ENCODE data around the gene USP5.
"Not testable (repeated sequence)": the region's sequence is repeated elsewhere in the genome, so short reads cannot be mapped to it uniquely, and the experiment has no call there.

USP5 gene

GRCh38 chr12:6843118-6843902 is 8.6 kb upstream of the USP5 start:
- DNase-seq: no peak

DNA sequence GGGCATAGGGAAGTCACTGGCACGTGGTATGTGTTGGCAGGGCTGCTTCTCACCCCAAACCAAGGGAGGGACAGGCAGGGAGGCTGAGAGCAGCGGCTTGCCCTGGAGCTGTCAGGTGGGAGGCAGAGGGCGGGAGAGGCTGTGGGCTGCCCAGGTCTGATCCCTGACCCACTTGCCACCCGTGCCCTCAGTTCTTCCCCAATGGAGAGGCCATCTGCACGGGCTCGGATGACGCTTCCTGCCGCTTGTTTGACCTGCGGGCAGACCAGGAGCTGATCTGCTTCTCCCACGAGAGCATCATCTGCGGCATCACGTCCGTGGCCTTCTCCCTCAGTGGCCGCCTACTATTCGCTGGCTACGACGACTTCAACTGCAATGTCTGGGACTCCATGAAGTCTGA is 6.6 kb upstream of the USP5 start:
- no peak for DNase-seq

DNA sequence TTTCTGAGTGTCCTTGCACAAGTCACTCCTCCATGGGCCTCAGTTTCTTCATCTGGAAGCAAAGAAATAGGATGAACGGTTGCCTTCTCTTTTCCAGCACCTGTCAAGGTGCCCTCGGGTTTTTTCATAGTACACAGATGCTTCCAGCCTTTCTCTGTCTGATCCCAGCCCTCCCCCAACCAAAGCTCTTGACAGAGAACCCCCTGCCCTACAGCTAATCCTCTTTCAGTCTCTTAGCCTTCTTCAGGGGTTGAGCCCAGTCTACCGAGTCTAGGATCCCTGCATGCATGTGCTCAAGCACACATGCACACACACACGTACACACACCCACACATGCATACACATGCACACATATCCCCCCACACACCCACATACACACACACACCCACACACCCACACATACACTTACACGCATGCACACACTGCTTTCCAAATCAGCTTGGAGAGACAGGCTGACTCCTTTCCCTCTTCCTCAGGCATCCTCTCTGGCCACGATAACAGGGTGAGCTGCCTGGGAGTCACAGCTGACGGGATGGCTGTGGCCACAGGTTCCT is 5.6 kb upstream of the USP5 start:
- DNase-seq: no peak

- no peak for DNase-seq
Measured at GRCh38 chr12:6847676-6848075, 4.3 kb upstream of the USP5 start.

DNA sequence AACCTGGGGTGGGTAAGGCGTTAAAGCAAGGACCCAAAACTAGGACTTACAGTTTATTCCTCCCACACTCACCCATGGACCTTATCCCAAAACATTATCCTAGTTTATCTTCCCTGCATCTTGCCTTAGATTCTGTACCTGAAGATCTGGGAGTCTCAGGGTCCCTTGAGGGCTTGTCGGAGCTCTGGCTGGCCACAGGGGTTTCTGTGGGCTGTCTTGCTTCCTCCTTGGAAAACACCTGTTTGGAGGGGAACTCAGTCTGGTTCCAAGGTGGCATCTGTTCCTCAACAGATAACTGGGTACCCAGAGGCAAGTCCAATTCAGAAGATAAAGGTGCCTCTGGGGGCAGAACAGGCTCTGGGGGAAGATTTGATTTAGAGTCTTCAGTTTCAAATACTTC is 2.5 kb upstream of the USP5 start:
- DNase-seq: no peak

- no peak for DNase-seq
Measured at GRCh38 chr12:6849976-6850560, 1.9 kb upstream of the USP5 start.

DNA sequence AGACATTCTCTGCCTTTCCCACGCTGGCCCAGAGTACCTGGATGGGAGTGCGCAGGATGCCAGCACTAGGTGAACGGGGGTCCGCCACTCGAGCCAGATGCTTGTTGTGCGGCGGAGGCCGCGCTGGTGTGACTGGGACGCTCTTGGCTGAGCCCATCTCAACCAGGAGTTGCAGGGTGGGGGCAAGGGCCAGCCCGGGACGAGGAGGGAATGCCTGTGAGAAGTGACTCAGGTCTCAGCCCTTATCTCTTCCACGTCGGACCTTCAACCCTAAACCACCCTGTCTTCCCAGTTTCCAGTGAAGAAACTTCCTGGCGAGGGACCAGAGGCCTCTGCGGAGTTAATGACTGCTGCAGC is 1.2 kb upstream of the USP5 start:
- no peak for DNase-seq

GRCh38 chr12:6851153-6851920 is 613 bp upstream of the USP5 start, which contains the start of gene CDCA3:
Gene CDCA3 (minus strand): TSS chr12:6851286. CDS start chr12:6850952, 334 bp downstream.
- peak; percentile 98 for DNase-seq

- DNase-seq: peak; percentile 27
Measured at GRCh38 chr12:6852651-6853354, 853 bp downstream of the USP5 start.

- no peak for DNase-seq
Measured at GRCh38 chr12:6853626-6854025, 1.7 kb downstream of the USP5 start.

GRCh38 chr12:6854036-6854435 is 2.1 kb downstream of the USP5 start:
- DNase-seq: no peak

GRCh38 chr12:6855322-6855721 is 3.4 kb downstream of the USP5 start:
- no peak for DNase-seq

GRCh38 chr12:6858799-6859198 is 6.8 kb downstream of the USP5 start:
- DNase-seq: no peak

DNA sequence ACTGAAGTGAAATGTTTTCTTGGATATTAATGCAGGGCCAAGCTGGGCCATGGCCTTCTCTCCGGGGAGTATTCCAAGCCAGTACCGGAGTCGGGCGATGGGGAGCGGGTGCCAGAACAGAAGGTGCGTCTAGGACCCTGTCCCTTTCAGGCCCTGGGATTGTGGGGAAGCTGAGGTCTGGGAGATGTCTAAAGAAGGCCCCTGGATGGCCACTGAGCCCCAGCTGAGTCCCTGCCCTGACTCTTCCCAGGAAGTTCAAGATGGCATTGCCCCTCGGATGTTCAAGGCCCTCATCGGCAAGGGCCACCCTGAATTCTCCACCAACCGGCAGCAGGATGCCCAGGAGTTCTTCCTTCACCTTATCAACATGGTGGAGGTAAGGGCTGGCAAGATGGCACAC is 8.2 kb downstream of the USP5 start:
- no peak for DNase-seq

GRCh38 chr12:6860942-6861341 is 9.0 kb downstream of the USP5 start:
- DNase-seq: no peak

- DNase-seq: no peak
Measured at GRCh38 chr12:6861391-6861790, 9.4 kb downstream of the USP5 start.

DNA sequence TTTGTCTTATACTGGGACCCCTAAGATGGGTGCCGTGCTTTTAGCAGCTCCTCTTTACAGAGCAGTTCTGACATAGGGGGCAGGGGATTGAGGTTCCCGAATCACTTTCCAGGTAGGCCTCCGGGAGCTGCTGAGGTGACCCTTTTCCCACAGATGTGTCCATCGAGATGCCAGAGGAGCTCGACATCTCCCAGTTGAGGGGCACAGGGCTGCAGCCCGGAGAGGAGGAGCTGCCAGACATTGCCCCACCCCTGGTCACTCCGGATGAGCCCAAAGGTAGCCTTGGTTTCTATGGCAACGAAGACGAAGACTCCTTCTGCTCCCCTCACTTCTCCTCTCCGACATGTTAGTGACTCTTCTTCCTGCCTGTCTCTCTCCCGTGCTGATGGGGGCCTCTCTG is 11.1 kb downstream of the USP5 start:
- DNase-seq: no peak

DNA sequence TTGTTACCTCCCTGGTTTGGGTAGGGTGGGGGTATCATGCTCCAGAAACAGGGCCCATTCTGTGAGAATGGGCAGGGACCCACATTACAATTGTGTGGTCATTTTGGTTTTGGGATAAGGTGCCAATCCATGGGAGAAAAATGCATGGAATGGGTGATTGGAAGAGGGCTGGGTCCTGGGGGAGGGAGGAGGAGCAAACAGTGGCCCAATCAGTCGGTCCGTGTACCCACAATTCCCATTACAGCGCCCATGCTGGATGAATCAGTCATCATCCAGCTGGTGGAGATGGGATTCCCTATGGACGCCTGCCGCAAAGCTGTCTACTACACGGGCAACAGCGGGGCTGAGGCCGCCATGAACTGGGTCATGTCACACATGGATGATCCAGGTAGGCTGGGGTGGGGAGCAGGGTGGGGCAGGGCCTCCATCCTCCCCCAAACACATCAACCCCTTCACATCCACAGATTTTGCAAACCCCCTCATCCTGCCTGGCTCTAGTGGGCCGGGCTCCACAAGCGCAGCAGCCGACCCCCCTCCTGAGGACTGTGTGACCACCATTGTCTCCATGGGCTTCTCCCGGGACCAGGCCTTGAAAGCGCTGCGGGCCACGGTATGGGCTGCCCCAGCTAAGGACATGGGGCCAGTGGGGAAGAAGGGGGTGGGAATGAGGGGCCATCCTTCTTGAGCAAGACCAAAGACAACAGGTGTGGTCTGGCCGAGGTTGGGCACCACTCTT is 11.8 kb downstream of the USP5 start:
- DNase-seq: no peak

DNA sequence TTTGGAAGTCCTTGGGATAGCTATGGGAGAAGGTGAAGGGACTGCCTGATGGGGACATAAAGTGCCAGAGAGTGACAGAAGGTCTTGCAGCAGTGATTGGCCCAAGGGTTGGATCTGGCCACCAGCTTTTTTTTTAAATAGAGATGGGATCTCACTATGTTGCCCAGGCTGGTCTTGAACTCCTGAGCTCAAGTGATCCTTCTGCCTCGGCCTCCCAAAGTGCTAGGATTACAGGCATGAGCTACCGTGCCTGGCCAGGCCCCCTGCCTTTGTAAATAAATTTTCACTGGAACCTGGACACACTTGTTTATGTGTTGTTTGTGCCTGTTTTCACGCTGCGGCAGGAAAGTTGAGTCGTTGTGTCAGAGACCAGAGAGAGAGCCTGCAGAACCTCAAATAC is 13.4 kb downstream of the USP5 start:
- not testable (repeated sequence) for DNase-seq

GRCh38 chr12:6866163-6866919 is 14.4 kb downstream of the USP5 start:
- DNase-seq: no peak

DNA sequence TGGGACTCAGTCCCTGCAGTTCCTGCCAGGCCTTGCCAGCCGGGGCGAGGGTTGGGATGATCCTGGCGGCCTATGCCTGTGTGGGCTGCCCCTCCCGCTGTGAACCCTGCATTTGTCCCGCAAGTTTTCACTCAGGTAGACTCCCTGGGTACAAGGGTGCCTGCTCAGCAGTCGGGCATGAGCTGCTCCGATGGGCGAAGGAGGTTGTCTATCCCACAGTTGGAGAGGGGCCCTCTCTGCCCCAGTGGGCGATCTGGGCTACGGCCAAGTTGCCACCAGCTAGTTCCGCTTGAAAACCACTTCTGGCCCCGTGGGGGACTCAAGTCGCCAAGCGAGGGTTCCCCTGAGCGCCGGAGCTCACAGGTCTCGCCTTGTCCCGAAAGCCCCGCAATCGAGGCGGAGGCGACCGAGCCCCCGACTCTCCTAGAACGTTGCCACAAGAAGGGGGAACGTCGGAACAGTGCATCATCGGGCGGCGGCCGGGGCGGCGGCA is 15.0 kb downstream of the USP5 start:
- peak; percentile 61 for DNase-seq
